ENCODE results near the gene ZSCAN21. TPM values are rescaled to one million over a fixed set of nuclear protein-coding genes. Genes with fewer than 3 reads are reported as not detected.

Gene ZSCAN21
- total and polyA plus RNA-seq, 4 donors = 10.3 to 27.7 (median 19.2) TPM

GRCh38 chr7:100081535-100082102 lies 32.0 kb downstream of the ZSCAN21 start, which contains the start of gene ZNF3:
ZNF3 (minus strand) TSS chr7:100081723; CDS start chr7:100077357, 4,366 bp downstream.
- DNase-seq (ENCODE audit: low read depth in 4 of 6, low spot score in 6 of 6) = peak; percentile 95 to 100 (median 98)
- WGBS (ENCODE audit: insufficient coverage) = 0% methylated on average over 55 of the region's 55 CpGs
- H3K27ac ChIP-seq (ENCODE audit: low read depth, low read length) = peak within 1 kb of the TSS; percentile 81
- no peaks in the 10 kb centered on the region for H3K9me3 ChIP-seq (ENCODE audit: control insufficient read depth, insufficient read depth, low read length)
- no peaks in the 10 kb centered on the region for H3K27me3 ChIP-seq (ENCODE audit: control insufficient read depth, insufficient read depth, low read length)
- peak within 1 kb of the TSS; percentile 79 for H3K4me3 ChIP-seq (ENCODE audit: low read depth, low read length)
- peaks cover 25% of the 10 kb centered on the region for H3K4me1 ChIP-seq (ENCODE audit: control insufficient read depth, insufficient read depth, low read length)
- peaks cover 29% of the 10 kb centered on the region for H3K36me3 ChIP-seq (ENCODE audit: control insufficient read depth, insufficient read depth, low read length)

DNA sequence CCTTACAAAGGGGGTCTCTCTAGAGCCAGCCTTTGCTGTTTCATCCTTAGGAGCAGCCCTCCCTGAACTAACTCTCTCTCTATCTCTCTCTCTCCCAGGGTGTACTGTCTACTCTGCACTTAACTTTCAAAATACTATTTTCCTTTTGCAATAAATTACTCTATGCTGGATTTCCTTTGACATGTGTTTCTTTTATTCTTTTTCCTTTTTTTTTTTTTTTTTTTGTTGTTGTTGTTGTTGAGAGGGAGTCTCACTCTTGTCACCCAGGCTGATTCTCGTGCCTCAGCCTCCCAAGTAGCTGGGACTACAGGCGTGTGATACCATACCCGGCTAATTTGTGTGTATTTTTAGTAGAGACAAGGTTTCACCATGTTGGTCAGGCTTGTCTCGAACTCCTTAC lies 33.4 kb downstream of the ZSCAN21 start:
- 46% methylated on average over 3 of the region's 4 CpGs for WGBS (ENCODE audit: insufficient coverage)

DNA sequence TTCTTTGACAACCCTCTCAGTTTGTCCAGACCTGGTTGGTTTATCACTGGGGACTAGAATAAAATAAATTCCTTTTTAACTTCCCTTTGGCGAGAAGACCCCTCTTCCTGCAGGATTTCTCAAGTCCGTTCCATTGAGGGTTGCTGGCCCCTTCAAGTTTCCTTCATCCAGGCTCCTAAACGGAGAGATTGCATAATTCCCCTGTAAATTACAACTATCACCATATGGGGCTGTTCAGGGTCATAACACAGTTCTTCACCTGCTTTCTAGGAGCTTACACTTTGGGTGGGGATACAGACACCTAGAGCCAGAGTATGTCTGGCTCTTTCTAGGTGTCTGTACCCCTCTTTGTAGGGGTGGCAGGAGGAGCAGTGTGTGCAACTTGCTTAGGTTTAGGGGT lies 35.9 kb downstream of the ZSCAN21 start:
- Histone ChIP-seq H3K36me3 (ENCODE audit: control insufficient read depth, insufficient read depth, low read length) (no peaks in the 10 kb centered on the region), H3K9me3 (ENCODE audit: control insufficient read depth, insufficient read depth, low read length) (no peaks in the 10 kb centered on the region), H3K27ac (ENCODE audit: low read depth, low read length) (no peak overlapping the region), H3K27me3 (ENCODE audit: control insufficient read depth, insufficient read depth, low read length) (no peaks in the 10 kb centered on the region), H3K4me1 (ENCODE audit: control insufficient read depth, insufficient read depth, low read length) (peaks cover 23% of the 10 kb centered on the region), H3K4me3 (ENCODE audit: low read depth, low read length) (no peak overlapping the region)
- 72% methylated on average over 2 of the region's 3 CpGs for WGBS (ENCODE audit: insufficient coverage)
- DNase-seq (ENCODE audit: low read depth in 4 of 6, low spot score in 6 of 6) = no peak

More for the DNA sequence above, 33.4 kb downstream of the ZSCAN21 start:
- peak overlapping the region; percentile 79 for H3K4me3 ChIP-seq (ENCODE audit: low read depth, low read length)
- peak overlapping the region; percentile 81 for H3K27ac ChIP-seq (ENCODE audit: low read depth, low read length)
- H3K4me1 ChIP-seq (ENCODE audit: control insufficient read depth, insufficient read depth, low read length) = peaks cover 26% of the 10 kb centered on the region
- peaks cover 16% of the 10 kb centered on the region for H3K36me3 ChIP-seq (ENCODE audit: control insufficient read depth, insufficient read depth, low read length)
- H3K9me3 ChIP-seq (ENCODE audit: control insufficient read depth, insufficient read depth, low read length) = no peaks in the 10 kb centered on the region
- DNase-seq (ENCODE audit: low read depth in 4 of 6, low spot score in 6 of 6) = no peak
- H3K27me3 ChIP-seq (ENCODE audit: control insufficient read depth, insufficient read depth, low read length) = no peaks in the 10 kb centered on the region

DNA sequence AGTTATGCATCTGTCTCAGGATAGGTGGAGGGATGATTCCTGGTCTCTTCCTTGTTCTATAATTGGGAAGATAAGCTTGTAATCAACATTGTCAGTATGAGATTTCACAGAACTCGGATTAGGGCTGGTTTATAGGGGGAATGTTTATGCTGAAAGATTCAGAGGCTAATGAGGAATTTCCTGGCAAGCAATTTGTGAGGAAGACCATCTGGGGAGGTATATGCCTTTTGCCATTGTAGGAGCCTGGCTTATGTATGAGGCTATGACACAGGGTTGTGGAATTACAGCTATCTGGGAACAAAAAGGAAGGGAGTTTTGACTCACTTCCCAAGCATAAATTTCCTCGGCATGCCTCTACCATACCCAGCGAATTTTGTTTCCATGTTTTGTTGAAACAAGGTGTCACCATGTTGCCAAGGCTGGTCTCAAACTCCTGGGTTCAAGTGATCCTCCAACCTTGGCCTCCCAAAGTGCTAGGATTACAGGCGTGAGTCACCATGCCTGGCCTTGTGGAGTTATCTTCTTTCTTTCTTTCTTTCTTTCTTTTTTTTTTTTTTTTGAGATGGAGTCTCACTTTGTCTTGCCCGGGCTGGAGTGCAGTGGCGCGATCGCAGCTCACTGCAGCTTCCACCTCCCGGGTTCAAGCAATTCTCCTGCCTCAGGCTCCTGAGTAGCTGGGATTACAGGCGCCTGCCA lies 37.6 kb downstream of the ZSCAN21 start:
- peaks cover 17% of the 10 kb centered on the region for H3K4me1 ChIP-seq (ENCODE audit: control insufficient read depth, insufficient read depth, low read length)
- H3K4me3 ChIP-seq (ENCODE audit: low read depth, low read length) = no peak overlapping the region
- H3K36me3 ChIP-seq (ENCODE audit: control insufficient read depth, insufficient read depth, low read length) = peaks cover 14% of the 10 kb centered on the region
- H3K9me3 ChIP-seq (ENCODE audit: control insufficient read depth, insufficient read depth, low read length) = no peaks in the 10 kb centered on the region
- 92% methylated on average over 8 of the region's 10 CpGs for WGBS (ENCODE audit: insufficient coverage)
- no peak overlapping the region for H3K27ac ChIP-seq (ENCODE audit: low read depth, low read length)
- DNase-seq (ENCODE audit: low read depth in 4 of 6, low spot score in 6 of 6) = no peak
- H3K27me3 ChIP-seq (ENCODE audit: control insufficient read depth, insufficient read depth, low read length) = no peaks in the 10 kb centered on the region

- H3K27ac ChIP-seq (ENCODE audit: low read depth, low read length) = peak overlapping the region; percentile 85
- 89% methylated on average over 5 of the region's 11 CpGs for WGBS (ENCODE audit: insufficient coverage)
Measured at GRCh38 chr7:100088095-100088620, 38.6 kb downstream of the ZSCAN21 start.

GRCh38 chr7:100088621-100089457 lies 39.3 kb downstream of the ZSCAN21 start, which contains the start of gene COPS6:
COPS6 (plus strand) TSS chr7:100088969; CDS start chr7:100088991, 22 bp downstream.
- Histone ChIP-seq H3K9me3 (ENCODE audit: control insufficient read depth, insufficient read depth, low read length) (no peaks in the 10 kb centered on the region), H3K4me3 (ENCODE audit: low read depth, low read length) (peak within 1 kb of the TSS; percentile 92), H3K27ac (ENCODE audit: low read depth, low read length) (peak within 1 kb of the TSS; percentile 85), H3K36me3 (ENCODE audit: control insufficient read depth, insufficient read depth, low read length) (peaks cover 28% of the 10 kb centered on the region), H3K27me3 (ENCODE audit: control insufficient read depth, insufficient read depth, low read length) (no peaks in the 10 kb centered on the region), H3K4me1 (ENCODE audit: control insufficient read depth, insufficient read depth, low read length) (peaks cover 17% of the 10 kb centered on the region)
- under 1% methylated on average over 58 of the region's 68 CpGs for WGBS (ENCODE audit: insufficient coverage)
- peak in 5 of 6 donors; percentile 72 to 95 (median 84) for DNase-seq (ENCODE audit: low read depth in 4 of 6, low spot score in 6 of 6)

More at GRCh38 chr7:100088095-100088620, 38.6 kb downstream of the ZSCAN21 start:
- Histone ChIP-seq H3K4me3 (ENCODE audit: low read depth, low read length) (peak overlapping the region; percentile 92), H3K36me3 (ENCODE audit: control insufficient read depth, insufficient read depth, low read length) (peaks cover 22% of the 10 kb centered on the region), H3K27me3 (ENCODE audit: control insufficient read depth, insufficient read depth, low read length) (no peaks in the 10 kb centered on the region), H3K9me3 (ENCODE audit: control insufficient read depth, insufficient read depth, low read length) (no peaks in the 10 kb centered on the region), H3K4me1 (ENCODE audit: control insufficient read depth, insufficient read depth, low read length) (peaks cover 12% of the 10 kb centered on the region)
- DNase-seq (ENCODE audit: low read depth in 4 of 6, low spot score in 6 of 6) = no peak

DNA sequence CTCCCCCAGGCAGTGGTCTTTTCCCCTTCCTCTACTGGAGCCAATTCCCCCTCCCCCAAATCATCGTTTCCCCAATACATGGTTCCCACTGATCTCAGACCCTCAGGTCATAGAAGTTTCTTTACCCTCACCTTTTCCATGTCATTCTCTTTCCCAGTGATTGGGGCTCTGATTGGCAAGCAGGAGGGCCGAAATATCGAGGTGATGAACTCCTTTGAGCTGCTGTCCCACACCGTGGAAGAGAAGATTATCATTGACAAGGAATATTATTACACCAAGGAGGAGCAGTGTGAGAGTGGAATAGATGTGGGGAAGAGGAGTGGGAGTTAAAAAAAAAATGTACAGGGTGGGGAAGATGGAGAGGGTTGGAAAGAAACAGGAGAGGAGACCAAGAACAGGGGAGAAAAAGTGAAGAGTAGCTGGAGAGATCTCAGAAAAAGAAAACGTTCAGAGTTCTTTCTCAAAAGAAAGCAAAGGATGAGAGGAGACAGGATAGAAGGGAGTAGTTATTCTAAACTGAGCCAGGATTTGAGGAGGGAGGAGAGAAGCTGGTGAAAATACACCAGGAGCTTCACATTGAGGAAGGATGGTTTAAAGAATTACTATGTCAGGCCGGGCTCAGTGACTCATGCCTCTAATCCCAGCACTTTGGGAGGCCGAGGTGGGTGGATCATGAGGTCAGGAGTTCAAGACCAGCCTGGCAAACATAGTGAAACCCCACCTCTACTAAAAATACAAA lies 40.1 kb downstream of the ZSCAN21 start:
- no peaks in the 10 kb centered on the region for H3K27me3 ChIP-seq (ENCODE audit: control insufficient read depth, insufficient read depth, low read length)
- peak overlapping the region; percentile 92 for H3K4me3 ChIP-seq (ENCODE audit: low read depth, low read length)
- 23% methylated on average over 2 of the region's 7 CpGs for WGBS (ENCODE audit: insufficient coverage)
- peaks cover 33% of the 10 kb centered on the region for H3K36me3 ChIP-seq (ENCODE audit: control insufficient read depth, insufficient read depth, low read length)
- no peak overlapping the region for H3K27ac ChIP-seq (ENCODE audit: low read depth, low read length)
- no peaks in the 10 kb centered on the region for H3K9me3 ChIP-seq (ENCODE audit: control insufficient read depth, insufficient read depth, low read length)
- no peak for DNase-seq (ENCODE audit: low read depth in 4 of 6, low spot score in 6 of 6)
- H3K4me1 ChIP-seq (ENCODE audit: control insufficient read depth, insufficient read depth, low read length) = peaks cover 20% of the 10 kb centered on the region

DNA sequence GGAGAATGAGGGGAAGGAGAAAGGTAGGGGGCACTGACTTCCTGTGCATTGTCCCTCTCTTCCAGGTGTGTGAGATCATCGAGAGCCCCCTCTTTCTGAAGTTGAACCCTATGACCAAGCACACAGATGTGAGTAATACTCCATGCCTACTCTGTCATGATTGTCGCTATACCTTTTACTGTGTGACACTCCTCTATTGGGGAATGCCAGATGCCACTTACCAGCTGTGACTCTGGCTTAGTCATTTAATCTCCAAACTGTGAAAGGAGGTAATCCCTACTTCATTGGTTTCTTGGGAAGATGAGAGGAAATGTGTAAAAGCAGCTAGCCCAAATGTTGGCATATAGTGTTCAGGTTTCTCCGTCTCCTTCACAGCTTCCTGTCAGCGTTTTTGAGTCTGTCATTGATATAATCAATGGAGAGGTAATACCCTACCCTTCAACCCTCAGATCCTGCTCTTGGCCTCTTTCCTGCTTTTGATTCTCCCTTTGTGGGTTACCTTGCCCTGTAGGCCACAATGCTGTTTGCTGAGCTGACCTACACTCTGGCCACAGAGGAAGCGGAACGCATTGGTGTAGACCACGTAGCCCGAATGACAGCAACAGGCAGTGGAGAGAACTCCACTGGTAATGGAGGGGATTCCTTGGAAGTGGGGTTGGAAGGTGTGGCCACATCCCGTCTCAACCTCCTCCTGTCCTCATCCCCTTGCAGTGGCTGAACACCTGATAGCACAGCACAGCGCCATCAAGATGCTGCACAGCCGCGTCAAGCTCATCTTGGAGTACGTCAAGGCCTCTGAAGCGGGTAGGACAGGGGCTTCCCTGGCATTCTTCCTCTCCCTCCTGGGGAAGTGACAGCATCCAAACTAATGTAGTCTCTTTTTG lies 41.2 kb downstream of the ZSCAN21 start:
- H3K4me1 ChIP-seq (ENCODE audit: control insufficient read depth, insufficient read depth, low read length) = peaks cover 20% of the 10 kb centered on the region
- H3K27ac ChIP-seq (ENCODE audit: low read depth, low read length) = no peak overlapping the region
- H3K27me3 ChIP-seq (ENCODE audit: control insufficient read depth, insufficient read depth, low read length) = no peaks in the 10 kb centered on the region
- DNase-seq (ENCODE audit: low read depth in 4 of 6, low spot score in 6 of 6) = no peak
- no peak overlapping the region for H3K4me3 ChIP-seq (ENCODE audit: low read depth, low read length)
- H3K36me3 ChIP-seq (ENCODE audit: control insufficient read depth, insufficient read depth, low read length) = peaks cover 44% of the 10 kb centered on the region
- 89% methylated on average over 10 of the region's 14 CpGs for WGBS (ENCODE audit: insufficient coverage)
- no peaks in the 10 kb centered on the region for H3K9me3 ChIP-seq (ENCODE audit: control insufficient read depth, insufficient read depth, low read length)

All from spinal cord (tissue), 10 donors.